ENCODE results near the gene A1BG.
A peak's percentile ranks its signal among the peaks of the same experiment; 100 is the strongest.
"Not testable (repeated sequence)": the region's sequence is repeated elsewhere in the genome, so short reads cannot be mapped to it uniquely, and the experiment has no call there.

The A1BG gene

GRCh38 chr19:58334691-58335249 lies 18.5 kb downstream of the A1BG start:
- DNase-seq = no peak

- DNase-seq = no peak
These were observed 20.6 kb downstream of the A1BG start for GRCh38 chr19:58332697-58333096.

- no peak for DNase-seq
These were observed 22.8 kb downstream of the A1BG start for GRCh38 chr19:58330458-58330857.

- peak in 1 of 2 experiments; percentile 20 for DNase-seq
These were observed 24.3 kb downstream of the A1BG start for GRCh38 chr19:58328999-58329398.

- DNase-seq = peak; percentile 95 to 97
These were observed 26.2 kb downstream of the A1BG start, which contains the start of gene ZSCAN22 for GRCh38 chr19:58326914-58327726. TSS of gene ZSCAN22 (plus strand) at chr19:58326994. CDS start at chr19:58334803, 7,809 bp downstream.

- DNase-seq = no peak
These were observed 26.8 kb downstream of the A1BG start for GRCh38 chr19:58326501-58326913.

- DNase-seq = no peak
These were observed 27.8 kb downstream of the A1BG start for GRCh38 chr19:58325311-58326022.

GRCh38 chr19:58319241-58319640 lies 34.1 kb downstream of the A1BG start:
- no peak for DNase-seq

- no peak for DNase-seq
These were observed 35.0 kb downstream of the A1BG start for GRCh38 chr19:58318297-58318696.

- no peak for DNase-seq
These were observed 35.7 kb downstream of the A1BG start for GRCh38 chr19:58317476-58318072.

GRCh38 chr19:58315580-58315979 lies 37.7 kb downstream of the A1BG start:
- DNase-seq = no peak

GRCh38 chr19:58311345-58311865 lies 41.9 kb downstream of the A1BG start:
- DNase-seq = no peak

- DNase-seq = not testable (repeated sequence)
These were observed 42.6 kb downstream of the A1BG start for GRCh38 chr19:58310685-58311084.

- DNase-seq = no peak
These were observed 45.6 kb downstream of the A1BG start for GRCh38 chr19:58307736-58308135.

GRCh38 chr19:58305932-58306323 lies 47.4 kb downstream of the A1BG start:
- DNase-seq = no peak

GRCh38 chr19:58305065-58305931 lies 48.0 kb downstream of the A1BG start, which contains the start of gene ERVK3-1:
TSS of gene ERVK3-1 (plus strand) at chr19:58305377. CDS start at chr19:58312169, 6,792 bp downstream.
- DNase-seq = peak; percentile 97 to 98

GRCh38 chr19:58304748-58305064 lies 48.6 kb downstream of the A1BG start:
- DNase-seq = no peak

- DNase-seq = no peak
These were observed 49.0 kb downstream of the A1BG start for GRCh38 chr19:58304255-58304654.

GRCh38 chr19:58300620-58301019 lies 52.7 kb downstream of the A1BG start:
- DNase-seq = no peak

GRCh38 chr19:58296104-58296503 lies 57.2 kb downstream of the A1BG start:
- DNase-seq = no peak

Data from NCI-H1930 (cell line).